SU-DHL-6 (cell line): ENCODE results near the gene DHRS12.

Source experiments
- H2AFZ ChIP-seq: fragments of 200-600 bp; sonication (generic); 2 replicates; pipeline ENCODE4 v1.6.1; 2014; ENCODE audit warnings: low read depth, mild to moderate bottlenecking, moderate library complexity, mixed read lengths, antibody characterized with exemption, low read length; ENCODE audit not compliant: severe bottlenecking
- H3F3A ChIP-seq: fragments of 200-600 bp; shearing (Covaris generic); 2 replicates; pipeline ENCODE4 v1.6.0; 2016; ENCODE audit warnings: antibody characterized with exemption, mild to moderate bottlenecking; ENCODE audit not compliant: insufficient read depth
- H3K27ac ChIP-seq: fragments of 200-600 bp; sonication (generic); 2 replicates; pipeline ENCODE4 v1.5.1; 2016; ENCODE audit warnings: low read depth, mild to moderate bottlenecking, low read length, moderate library complexity, mixed read lengths
- H3K27me3 ChIP-seq: fragments of 200-600 bp; sonication (generic), shearing (Covaris generic); 2 replicates; pipeline ENCODE4 v1.6.0; 2014; ENCODE audit warnings: mild to moderate bottlenecking, low read length
- H3K36me3 ChIP-seq: fragments of 200-600 bp; sonication (generic); 2 replicates; pipeline ENCODE4 v1.6.1; 2014; ENCODE audit warnings: mild to moderate bottlenecking, low read length, mixed read lengths
- H3K4me2 ChIP-seq: fragments of 300-600, 200-600 bp; shearing (Covaris generic), sonication (generic); 2 replicates; pipeline ENCODE4 v1.6.0; 2014; ENCODE audit warnings: low read length, low read depth, mild to moderate bottlenecking; ENCODE audit not compliant: poor library complexity, severe bottlenecking
- H3K4me3 ChIP-seq: fragments of 200-600 bp; sonication (generic); 2 replicates; pipeline ENCODE4 v1.5.1; 2014; ENCODE audit warnings: antibody characterized with exemption, low read length, mild to moderate bottlenecking, mixed read lengths; ENCODE audit not compliant: insufficient read depth, poor library complexity, severe bottlenecking
- H3K79me2 ChIP-seq: fragments of 200-600 bp; sonication (generic); 2 replicates; pipeline ENCODE4 v1.6.1; 2014; ENCODE audit warnings: mild to moderate bottlenecking, low read length, moderate library complexity; ENCODE audit not compliant: insufficient read depth
- H3K9ac ChIP-seq: fragments of 200-600 bp; sonication (generic); 2 replicates; pipeline ENCODE4 v1.7.0; 2014; ENCODE audit warnings: mild to moderate bottlenecking, low read length
- H3K9me2 ChIP-seq: fragments of 200-600 bp; sonication (generic); replicated peaks from 2 replicates; pipeline ENCODE4 v1.6.1; 2014; ENCODE audit warnings: low read length; ENCODE audit not compliant: insufficient read depth
- H3K9me3 ChIP-seq: fragments of 200-600 bp; sonication (generic); 2 replicates; pipeline ENCODE4 v1.6.1; 2014; ENCODE audit warnings: low read length, mixed read lengths; ENCODE audit not compliant: insufficient read depth
- H4K20me1 ChIP-seq: fragments of 200-600 bp; sonication (generic); 2 replicates; pipeline ENCODE4 v1.6.1; 2014; ENCODE audit warnings: low read depth, mild to moderate bottlenecking, antibody characterized with exemption, low read length, moderate library complexity, mixed read lengths
- CTCF ChIP-seq: fragments of 200-600 bp; sonication (generic); IDR thresholded peaks from one replicate; pipeline ENCODE4 v1.5.1; 2017; ENCODE audit warnings: antibody characterized with exemption, mild to moderate bottlenecking, low read length, moderate library complexity; ENCODE audit not compliant: insufficient read depth, poor library complexity, severe bottlenecking
- EZH2phosphoT487 ChIP-seq: fragments of 200-600 bp; sonication (generic), shearing (Covaris generic); conservative IDR thresholded peaks from 2 replicates; pipeline ENCODE4 v1.6.1; 2018; ENCODE audit warnings: mild to moderate bottlenecking, antibody characterized with exemption, low read length, moderate library complexity, mixed read lengths

Gene DHRS12

GRCh38 chr13:51834581-51835171, 30.7 kb upstream of the DHRS12 start:
- no peak overlapping the region for H3K4me3 ChIP-seq
- no peaks in the 10 kb centered on the region for H3K9me2 ChIP-seq
- TF ChIP-seq EZH2phosphoT487 = no peak
- TF ChIP-seq CTCF = no peak
- no peak overlapping the region for H3K9ac ChIP-seq
- H3K27ac ChIP-seq = no peak overlapping the region
- H3F3A ChIP-seq = no peaks in the 10 kb centered on the region
- no peak overlapping the region for H3K4me2 ChIP-seq
- H2AFZ ChIP-seq = no peak overlapping the region
- H3K36me3 ChIP-seq = no peaks in the 10 kb centered on the region
- H3K79me2 ChIP-seq = no peaks in the 10 kb centered on the region
- no peaks in the 10 kb centered on the region for H4K20me1 ChIP-seq
- no peaks in the 10 kb centered on the region for H3K9me3 ChIP-seq
- no peaks in the 10 kb centered on the region for H3K27me3 ChIP-seq

- Histone ChIP-seq H3K9me3 (no peaks in the 10 kb centered on the region), H3K36me3 (no peaks in the 10 kb centered on the region), H3K4me2 (no peak overlapping the region), H3K79me2 (no peaks in the 10 kb centered on the region), H3F3A (no peaks in the 10 kb centered on the region), H2AFZ (no peak overlapping the region), H3K9me2 (no peaks in the 10 kb centered on the region), H3K27ac (no peak overlapping the region), H3K9ac (no peak overlapping the region), H4K20me1 (no peaks in the 10 kb centered on the region), H3K27me3 (no peaks in the 10 kb centered on the region), H3K4me3 (no peak overlapping the region)
- TF ChIP-seq EZH2phosphoT487 = no peak
- no peak for TF ChIP-seq CTCF
Measured at GRCh38 chr13:51833980-51834379, 30.0 kb upstream of the DHRS12 start.

- no peaks in the 10 kb centered on the region for H3K9me2 ChIP-seq
- no peak overlapping the region for H2AFZ ChIP-seq
- H4K20me1 ChIP-seq = no peaks in the 10 kb centered on the region
- TF ChIP-seq EZH2phosphoT487 (no peak), CTCF (peak; percentile 17)
- no peaks in the 10 kb centered on the region for H3K79me2 ChIP-seq
- no peak overlapping the region for H3K4me2 ChIP-seq
- H3K27ac ChIP-seq = no peak overlapping the region
- no peaks in the 10 kb centered on the region for H3K9me3 ChIP-seq
- H3K36me3 ChIP-seq = no peaks in the 10 kb centered on the region
- H3F3A ChIP-seq = no peaks in the 10 kb centered on the region
- H3K9ac ChIP-seq = no peak overlapping the region
- H3K27me3 ChIP-seq = no peaks in the 10 kb centered on the region
- no peak overlapping the region for H3K4me3 ChIP-seq
Measured at GRCh38 chr13:51832471-51833152, 28.6 kb upstream of the DHRS12 start.
